Activated CD4-positive, alpha-beta memory T cell treated with anti-CD3 and anti-CD28 coated beads, Interleukin-2, amount 10 ng/mL, durations not matched to agents 7 days and 5 days (primary cell): ENCODE measurements around the gene SERTAD4. TPM values are rescaled to one million over a fixed set of nuclear protein-coding genes. Genes with fewer than 3 reads are reported as not detected.
"Not testable (repeated sequence)": the region's sequence is repeated elsewhere in the genome, so short reads cannot be mapped to it uniquely, and the experiment has no call there.

Experiments
- CTCF ChIA-PET: fragments of 350-600 bp; sonication (Branson Sonifier 250); formaldehyde crosslinking; loops from one replicate; lab custom pipeline; 2021; ENCODE audit warnings: antibody characterized with exemption, inconsistent platforms; lab: Charles Lee
- POLR2A ChIA-PET: fragments of 350-600 bp; sonication (Branson Sonifier 250); formaldehyde crosslinking; loops from one replicate; lab custom pipeline; 2021; ENCODE audit warnings: antibody characterized with exemption; lab: Charles Lee
- DNase-seq: peaks from one replicate; pipeline ENCODE4 v3.0.0-alpha.2; 2020
- H3K27ac Mint-ChIP-seq: one replicate; pipeline ENCODE4 v1.8.0; 2021; ENCODE audit warnings: mild to moderate bottlenecking, mixed read lengths
- H3K27me3 Mint-ChIP-seq: one replicate; pipeline ENCODE4 v1.8.0; 2021; ENCODE audit warnings: mixed read lengths
- H3K36me3 Mint-ChIP-seq: one replicate; pipeline ENCODE4 v1.8.0; 2021; ENCODE audit warnings: low read depth, mixed read lengths
- H3K4me1 Mint-ChIP-seq: one replicate; pipeline ENCODE4 v1.8.0; 2021; ENCODE audit warnings: mixed read lengths
- H3K4me3 Mint-ChIP-seq: one replicate; pipeline ENCODE4 v1.8.0; 2021; ENCODE audit warnings: mild to moderate bottlenecking, mixed read lengths
- H3K9me3 Mint-ChIP-seq: one replicate; pipeline ENCODE4 v1.8.0; 2021; ENCODE audit warnings: mixed read lengths
- total RNA-seq, 2 experiments: library from RNA; stranded (reverse); gene quantifications; one replicate each; pipeline ENCODE4 v1.2.3, GENCODE V29; 2021

The SERTAD4 gene
- total RNA-seq, 2 experiments from 2014 or later, result not detected

DNA sequence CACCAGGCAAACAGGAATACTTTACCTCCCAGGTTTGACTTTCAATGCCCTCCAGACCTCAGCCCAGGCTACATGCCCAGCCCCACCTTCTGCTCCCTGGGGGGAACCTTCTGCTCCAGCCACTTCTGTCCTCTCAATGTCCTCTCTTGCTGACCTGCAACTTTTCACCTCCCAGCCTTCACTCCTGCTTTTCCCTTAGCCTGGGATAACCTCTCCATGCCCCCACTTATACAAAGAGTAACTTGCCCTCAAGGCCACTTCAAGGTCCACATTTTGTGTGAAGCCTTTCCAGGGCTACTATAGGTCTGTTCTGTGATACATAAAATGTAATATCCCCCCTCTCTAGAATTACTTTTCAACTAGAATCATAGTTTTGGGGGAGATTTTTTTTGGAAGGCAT lies 21.7 kb downstream of the SERTAD4 start:
- ChIA-PET POLR2A (no interaction called here), CTCF (no interaction called here)
- Mint-ChIP-seq H3K27me3 (peaks cover 54% of the 10 kb centered on the region), H3K27ac (no peak overlapping the region), H3K9me3 (no peaks in the 10 kb centered on the region), H3K4me3 (no peak overlapping the region), H3K36me3 (no peaks in the 10 kb centered on the region), H3K4me1 (peaks cover 13% of the 10 kb centered on the region)
- DNase-seq, result no peak

DNA sequence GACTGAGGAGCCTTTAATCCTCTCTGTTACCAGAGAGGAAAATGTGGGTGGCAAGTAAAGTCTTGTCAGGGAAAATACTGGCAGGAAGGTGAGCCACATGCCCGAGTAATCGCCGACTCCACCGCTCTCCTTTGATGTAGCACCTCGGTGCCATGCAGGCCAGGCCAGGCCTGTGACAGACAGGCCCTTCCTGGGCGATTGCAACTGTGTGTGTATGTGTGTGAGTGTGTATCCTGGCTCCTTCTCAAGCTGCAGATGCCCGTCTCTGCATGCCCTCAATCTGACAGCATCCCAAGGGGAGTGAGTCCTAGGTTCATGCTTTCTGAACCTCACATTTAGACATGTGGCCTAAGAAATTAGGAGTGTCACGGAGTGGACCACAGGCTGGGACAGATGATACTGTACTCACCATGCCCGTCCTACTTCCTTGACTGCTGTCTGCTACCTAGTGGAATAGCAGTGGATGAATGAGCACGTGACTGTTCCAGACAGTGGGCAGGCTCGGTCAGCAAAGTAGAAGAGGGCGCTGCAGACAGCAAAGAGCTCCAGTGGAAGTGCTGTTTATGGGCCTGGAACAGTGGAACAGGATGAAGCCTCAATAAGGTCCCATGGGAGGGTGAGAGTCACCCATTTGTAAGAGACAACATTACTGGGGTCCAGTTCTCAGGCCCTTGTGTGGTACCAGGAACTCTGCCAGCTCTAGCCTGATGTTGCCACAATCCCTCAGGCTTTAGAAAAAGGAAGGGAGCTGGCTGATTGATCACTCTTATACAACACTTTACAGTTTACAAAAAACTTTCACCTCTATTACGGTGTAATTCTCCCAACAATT lies 25.3 kb downstream of the SERTAD4 start:
- ChIA-PET CTCF (no interaction called here), POLR2A (no interaction called here)
- no peaks in the 10 kb centered on the region for H3K9me3 Mint-ChIP-seq
- no peaks in the 10 kb centered on the region for H3K4me1 Mint-ChIP-seq
- DNase-seq, result no peak
- H3K4me3 Mint-ChIP-seq, result no peak overlapping the region
- H3K27me3 Mint-ChIP-seq, result peaks cover 30% of the 10 kb centered on the region
- no peaks in the 10 kb centered on the region for H3K36me3 Mint-ChIP-seq
- no peak overlapping the region for H3K27ac Mint-ChIP-seq

DNA sequence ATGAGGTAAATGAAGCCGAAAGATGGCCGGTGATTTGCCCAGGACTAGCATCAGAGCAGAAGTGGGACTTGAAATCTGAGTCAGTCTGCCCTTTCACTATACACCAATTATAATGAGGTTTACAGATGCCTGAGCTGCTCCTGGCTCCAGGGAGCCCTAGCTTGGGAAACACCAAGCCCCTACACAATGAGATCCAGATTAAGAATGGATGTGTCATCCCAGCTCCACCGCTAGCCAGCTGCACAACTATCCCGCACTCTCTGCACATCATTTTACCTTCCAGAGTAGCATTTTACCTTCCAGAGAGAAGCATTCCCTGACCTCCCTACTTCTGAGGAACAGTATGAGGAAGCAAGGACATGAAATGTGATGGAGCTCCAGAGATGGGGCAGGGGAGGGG lies 27.0 kb downstream of the SERTAD4 start:
- Mint-ChIP-seq H3K27ac (no peak overlapping the region), H3K4me3 (no peak overlapping the region), H3K9me3 (no peaks in the 10 kb centered on the region), H3K36me3 (no peaks in the 10 kb centered on the region), H3K27me3 (peaks cover 17% of the 10 kb centered on the region), H3K4me1 (no peaks in the 10 kb centered on the region)
- POLR2A ChIA-PET, result no interaction called here
- DNase-seq, result no peak
- CTCF ChIA-PET, result interaction anchor here (0.6 kb wide), 1 partner anchor 324 kb away, joined by 3 read pairs; no protein-coding TSS in a partner anchor

GRCh38 chr1:210260096-210260495 lies 27.5 kb downstream of the SERTAD4 start:
- peaks cover 13% of the 10 kb centered on the region for H3K27me3 Mint-ChIP-seq
- H3K4me1 Mint-ChIP-seq, result no peaks in the 10 kb centered on the region
- ChIA-PET CTCF (interaction anchor here (0.6 kb wide), 1 partner anchor 323 kb away, joined by 3 read pairs; no protein-coding TSS in a partner anchor), POLR2A (no interaction called here)
- no peaks in the 10 kb centered on the region for H3K36me3 Mint-ChIP-seq
- H3K4me3 Mint-ChIP-seq, result no peak overlapping the region
- DNase-seq, result no peak
- H3K27ac Mint-ChIP-seq, result no peak overlapping the region
- H3K9me3 Mint-ChIP-seq, result no peaks in the 10 kb centered on the region

- Mint-ChIP-seq H3K36me3 (no peaks in the 10 kb centered on the region), H3K27me3 (peaks cover 10% of the 10 kb centered on the region), H3K4me3 (no peak overlapping the region), H3K9me3 (no peaks in the 10 kb centered on the region), H3K27ac (no peak overlapping the region), H3K4me1 (no peaks in the 10 kb centered on the region)
- ChIA-PET POLR2A (no interaction called here), CTCF (no interaction called here)
- DNase-seq, result no peak
Observed at GRCh38 chr1:210262167-210262896, 29.7 kb downstream of the SERTAD4 start.

DNA sequence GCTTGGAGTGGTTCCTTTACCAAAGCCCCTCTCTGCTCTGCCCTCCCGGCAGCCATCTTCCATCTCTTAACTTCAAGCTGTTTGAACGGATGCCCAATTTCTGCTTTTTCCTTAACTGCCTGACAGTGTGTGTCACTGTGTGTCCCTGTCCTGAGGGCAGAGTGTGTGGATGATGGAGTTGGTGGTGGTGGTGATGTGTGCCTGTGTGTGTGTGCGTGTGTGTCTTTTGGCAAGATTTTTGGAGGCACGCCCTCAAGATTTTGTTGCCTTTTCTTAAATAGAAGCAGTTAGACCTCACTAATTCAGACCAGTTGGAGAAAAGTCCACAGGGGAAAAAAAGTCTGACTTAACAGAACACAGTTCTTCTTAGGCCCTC lies 30.3 kb downstream of the SERTAD4 start:
- no peak for DNase-seq
- Mint-ChIP-seq H3K27me3 (peaks cover 9% of the 10 kb centered on the region), H3K4me1 (no peaks in the 10 kb centered on the region), H3K36me3 (no peaks in the 10 kb centered on the region), H3K27ac (no peak overlapping the region), H3K4me3 (no peak overlapping the region), H3K9me3 (no peaks in the 10 kb centered on the region)
- POLR2A ChIA-PET, result no interaction called here
- CTCF ChIA-PET, result no interaction called here

GRCh38 chr1:210263963-210264362 lies 31.4 kb downstream of the SERTAD4 start:
- no peak overlapping the region for H3K4me3 Mint-ChIP-seq
- no peak for DNase-seq
- ChIA-PET CTCF (no interaction called here), POLR2A (no interaction called here)
- H3K27me3 Mint-ChIP-seq, result peaks cover 9% of the 10 kb centered on the region
- no peaks in the 10 kb centered on the region for H3K4me1 Mint-ChIP-seq
- H3K27ac Mint-ChIP-seq, result no peak overlapping the region
- no peaks in the 10 kb centered on the region for H3K36me3 Mint-ChIP-seq
- H3K9me3 Mint-ChIP-seq, result no peaks in the 10 kb centered on the region

DNA sequence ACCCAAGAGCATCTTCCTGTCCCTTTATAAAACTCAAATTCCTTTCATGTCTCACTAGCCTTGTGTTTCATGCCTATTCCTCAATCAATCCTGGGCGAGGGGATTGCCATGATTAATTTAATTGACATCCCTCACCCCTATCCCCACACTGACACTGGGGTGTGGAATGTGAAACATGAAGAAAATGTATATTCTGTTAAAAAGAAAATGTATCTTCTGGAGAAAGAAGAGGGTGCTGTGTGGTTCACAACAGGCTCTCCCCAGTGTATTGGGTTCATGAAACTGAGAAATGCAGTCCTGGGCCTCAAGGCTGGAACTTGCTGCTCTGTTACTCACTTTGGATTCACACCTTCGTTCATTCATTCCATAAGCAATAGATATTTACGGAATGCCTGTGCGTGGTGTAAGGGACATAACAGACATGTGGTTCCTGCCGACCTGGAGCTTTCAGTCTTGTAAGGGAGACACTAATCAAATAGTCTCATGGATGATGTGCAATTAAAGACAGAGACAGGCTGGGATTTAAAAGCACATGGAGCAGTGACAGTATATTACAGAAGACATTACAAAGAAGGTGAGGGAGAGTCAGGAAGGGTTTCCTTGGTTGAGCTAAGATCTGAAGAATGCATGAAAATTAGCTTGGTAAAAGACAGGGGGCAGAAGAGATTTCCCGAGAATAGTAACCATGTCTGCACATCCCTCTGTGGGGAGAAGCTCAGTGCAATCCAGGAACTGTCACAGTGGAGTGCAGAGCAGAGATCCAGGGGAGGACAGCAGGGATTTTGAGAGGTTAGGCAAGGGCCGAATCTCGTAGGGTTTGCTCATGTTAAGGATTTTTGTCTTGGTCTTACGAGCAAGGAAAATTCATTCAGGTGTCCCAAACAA lies 32.1 kb downstream of the SERTAD4 start:
- ChIA-PET CTCF (no interaction called here), POLR2A (no interaction called here)
- Mint-ChIP-seq H3K27ac (no peak overlapping the region), H3K4me1 (no peaks in the 10 kb centered on the region), H3K27me3 (peaks cover 8% of the 10 kb centered on the region), H3K36me3 (no peaks in the 10 kb centered on the region), H3K9me3 (no peaks in the 10 kb centered on the region), H3K4me3 (no peak overlapping the region)
- no peak for DNase-seq

- POLR2A ChIA-PET, H3K27ac Mint-ChIP-seq, H3K4me1 Mint-ChIP-seq, H3K36me3 Mint-ChIP-seq, DNase-seq, H3K4me3 Mint-ChIP-seq, H3K9me3 Mint-ChIP-seq, H3K27me3 Mint-ChIP-seq: not testable (repeated sequence)
- CTCF ChIA-PET, result interaction anchor here (0.6 kb wide), 1 partner anchor 84 kb away, joined by 3 read pairs; no protein-coding TSS in a partner anchor
Observed at GRCh38 chr1:210265392-210265955, 32.9 kb downstream of the SERTAD4 start.

- peaks cover 11% of the 10 kb centered on the region for H3K27me3 Mint-ChIP-seq
- POLR2A ChIA-PET, result no interaction called here
- no peak for DNase-seq
Observed at GRCh38 chr1:210269981-210270380, 37.4 kb downstream of the SERTAD4 start.

DNA sequence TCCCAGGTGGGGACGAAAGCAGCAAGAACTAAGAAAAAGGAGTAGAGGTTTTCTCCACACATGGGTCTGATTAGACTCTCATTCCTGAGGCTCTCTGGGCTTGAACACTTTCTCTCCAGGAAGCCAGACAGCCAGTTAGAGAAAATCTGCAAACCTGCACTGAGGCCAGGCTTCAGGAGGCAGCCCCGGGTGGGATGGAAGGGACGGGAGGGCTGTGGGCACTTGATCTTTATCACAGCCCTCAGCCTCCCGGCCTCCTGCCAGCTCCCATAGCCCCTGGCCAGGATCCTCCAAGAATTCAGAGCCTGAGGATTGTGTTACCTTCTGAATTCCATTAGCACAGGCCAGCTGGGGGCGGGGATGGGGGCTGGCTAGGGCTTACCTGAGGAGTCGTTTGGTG lies 40.1 kb downstream of the SERTAD4 start:
- H3K4me3 Mint-ChIP-seq, result no peak overlapping the region
- CTCF ChIA-PET, result no interaction called here
- POLR2A ChIA-PET, result no interaction called here
- H3K4me1 Mint-ChIP-seq, result no peaks in the 10 kb centered on the region
- no peak overlapping the region for H3K27ac Mint-ChIP-seq
- H3K36me3 Mint-ChIP-seq, result no peaks in the 10 kb centered on the region
- no peaks in the 10 kb centered on the region for H3K9me3 Mint-ChIP-seq
- no peak for DNase-seq
- H3K27me3 Mint-ChIP-seq, result peaks cover 9% of the 10 kb centered on the region

More at GRCh38 chr1:210269981-210270380, 37.4 kb downstream of the SERTAD4 start:
- Mint-ChIP-seq H3K4me3 (no peak overlapping the region), H3K27ac (no peak overlapping the region), H3K4me1 (no peaks in the 10 kb centered on the region), H3K9me3 (no peaks in the 10 kb centered on the region), H3K36me3 (no peaks in the 10 kb centered on the region)
- CTCF ChIA-PET, result no interaction called here

GRCh38 chr1:210280221-210280620 lies 47.6 kb downstream of the SERTAD4 start:
- H3K27ac Mint-ChIP-seq, result no peak overlapping the region
- no peak for DNase-seq
- ChIA-PET POLR2A (no interaction called here), CTCF (no interaction called here)
- peaks cover 4% of the 10 kb centered on the region for H3K9me3 Mint-ChIP-seq
- H3K27me3 Mint-ChIP-seq, result peaks cover 14% of the 10 kb centered on the region
- no peaks in the 10 kb centered on the region for H3K36me3 Mint-ChIP-seq
- H3K4me1 Mint-ChIP-seq, result no peaks in the 10 kb centered on the region
- H3K4me3 Mint-ChIP-seq, result no peak overlapping the region
